ENCODE data around the gene MIP.

Gene MIP

GRCh38 chr12:56477521-56478225 lies 23.2 kb upstream of the MIP start:
- DNase-seq (no peak), ATAC-seq (no peak)
- H3K4me3 Mint-ChIP-seq: no peak overlapping the region
- H3K36me3 Mint-ChIP-seq (ENCODE audit: low read depth): peaks cover 16% of the 10 kb centered on the region
- H3K27ac Mint-ChIP-seq: no peak overlapping the region
- H3K27me3 Mint-ChIP-seq: no peaks in the 10 kb centered on the region
- no peaks in the 10 kb centered on the region for H3K9me3 Mint-ChIP-seq
- H3K4me1 Mint-ChIP-seq: peaks cover 11% of the 10 kb centered on the region

- Mint-ChIP-seq H3K27me3 (no peaks in the 10 kb centered on the region), H3K27ac (no peak overlapping the region), H3K36me3 (ENCODE audit: low read depth) (peaks cover 19% of the 10 kb centered on the region), H3K9me3 (no peaks in the 10 kb centered on the region), H3K4me1 (peaks cover 13% of the 10 kb centered on the region), H3K4me3 (no peak overlapping the region)
- ATAC-seq: no peak
- DNase-seq: no peak
Observed at GRCh38 chr12:56476972-56477432, 22.5 kb upstream of the MIP start.

GRCh38 chr12:56476143-56476542 lies 21.7 kb upstream of the MIP start:
- Mint-ChIP-seq H3K9me3 (no peaks in the 10 kb centered on the region), H3K4me3 (no peak overlapping the region), H3K27ac (no peak overlapping the region), H3K27me3 (no peaks in the 10 kb centered on the region), H3K36me3 (ENCODE audit: low read depth) (peaks cover 23% of the 10 kb centered on the region), H3K4me1 (peaks cover 21% of the 10 kb centered on the region)
- ATAC-seq (no peak), DNase-seq (no peak)

GRCh38 chr12:56474389-56474788 lies 19.9 kb upstream of the MIP start:
- Mint-ChIP-seq H3K36me3 (ENCODE audit: low read depth) (peaks cover 34% of the 10 kb centered on the region), H3K9me3 (no peaks in the 10 kb centered on the region), H3K27ac (no peak overlapping the region), H3K4me3 (no peak overlapping the region), H3K4me1 (peaks cover 27% of the 10 kb centered on the region), H3K27me3 (no peaks in the 10 kb centered on the region)
- no peak for ATAC-seq
- DNase-seq: no peak

GRCh38 chr12:56469007-56469930 lies 14.8 kb upstream of the MIP start:
- ATAC-seq (no peak), DNase-seq (peak; percentile 18)
- H3K4me1 Mint-ChIP-seq: peaks cover 41% of the 10 kb centered on the region
- H3K9me3 Mint-ChIP-seq: no peaks in the 10 kb centered on the region
- peak overlapping the region; percentile 98 for H3K27ac Mint-ChIP-seq
- no peaks in the 10 kb centered on the region for H3K27me3 Mint-ChIP-seq
- H3K4me3 Mint-ChIP-seq: peak overlapping the region; percentile 98
- peaks cover 34% of the 10 kb centered on the region for H3K36me3 Mint-ChIP-seq (ENCODE audit: low read depth)

- peak; percentile 94 for DNase-seq
- H3K36me3 Mint-ChIP-seq (ENCODE audit: low read depth): peaks cover 29% of the 10 kb centered on the region
- H3K4me3 Mint-ChIP-seq: peak within 1 kb of the TSS; percentile 98
- H3K27ac Mint-ChIP-seq: peak within 1 kb of the TSS; percentile 98
- peaks cover 44% of the 10 kb centered on the region for H3K4me1 Mint-ChIP-seq
- no peaks in the 10 kb centered on the region for H3K9me3 Mint-ChIP-seq
- H3K27me3 Mint-ChIP-seq: no peaks in the 10 kb centered on the region
- peak; percentile 95 for ATAC-seq
Observed at GRCh38 chr12:56468216-56469006, 14.0 kb upstream of the MIP start, which contains the start of gene SPRYD4. SPRYD4 (plus strand) TSS chr12:56468578; CDS start chr12:56468592, 14 bp downstream.

GRCh38 chr12:56462565-56462964 lies 8.1 kb upstream of the MIP start:
- Mint-ChIP-seq H3K9me3 (no peaks in the 10 kb centered on the region), H3K27me3 (no peaks in the 10 kb centered on the region), H3K4me3 (no peak overlapping the region), H3K4me1 (peaks cover 10% of the 10 kb centered on the region), H3K27ac (no peak overlapping the region), H3K36me3 (ENCODE audit: low read depth) (no peaks in the 10 kb centered on the region)
- DNase-seq (no peak), ATAC-seq (no peak)

- DNase-seq (no peak), ATAC-seq (no peak)
- H3K36me3 Mint-ChIP-seq (ENCODE audit: low read depth): no peaks in the 10 kb centered on the region
- no peak overlapping the region for H3K4me3 Mint-ChIP-seq
- H3K9me3 Mint-ChIP-seq: no peaks in the 10 kb centered on the region
- H3K4me1 Mint-ChIP-seq: peaks cover 5% of the 10 kb centered on the region
- H3K27ac Mint-ChIP-seq: no peak overlapping the region
- H3K27me3 Mint-ChIP-seq: no peaks in the 10 kb centered on the region
Observed at GRCh38 chr12:56461235-56462159, 7.0 kb upstream of the MIP start.

GRCh38 chr12:56457817-56458216 lies 3.4 kb upstream of the MIP start:
- Mint-ChIP-seq H3K27ac (no peak overlapping the region), H3K4me3 (no peak overlapping the region), H3K27me3 (no peaks in the 10 kb centered on the region), H3K36me3 (ENCODE audit: low read depth) (no peaks in the 10 kb centered on the region), H3K9me3 (no peaks in the 10 kb centered on the region), H3K4me1 (no peaks in the 10 kb centered on the region)
- no peak for DNase-seq
- no peak for ATAC-seq

- Mint-ChIP-seq H3K27ac (no peak overlapping the region), H3K4me3 (no peak overlapping the region)
- no peak for ATAC-seq
Observed at GRCh38 chr12:56451147-56451546, 3.3 kb downstream of the MIP start.

GRCh38 chr12:56450241-56450640 lies 4.2 kb downstream of the MIP start:
- no peak for DNase-seq
- Mint-ChIP-seq H3K27ac (peak overlapping the region; percentile 96), H3K36me3 (ENCODE audit: low read depth) (peaks cover 8% of the 10 kb centered on the region), H3K27me3 (no peaks in the 10 kb centered on the region), H3K9me3 (no peaks in the 10 kb centered on the region), H3K4me1 (peaks cover 19% of the 10 kb centered on the region), H3K4me3 (peak overlapping the region; percentile 90)
- ATAC-seq: no peak

More at GRCh38 chr12:56451147-56451546, 3.3 kb downstream of the MIP start:
- DNase-seq: no peak
- Mint-ChIP-seq H3K27me3 (no peaks in the 10 kb centered on the region), H3K36me3 (ENCODE audit: low read depth) (peaks cover 6% of the 10 kb centered on the region), H3K4me1 (peaks cover 19% of the 10 kb centered on the region), H3K9me3 (no peaks in the 10 kb centered on the region)

- DNase-seq (no peak), ATAC-seq (no peak)
- Mint-ChIP-seq H3K4me1 (peaks cover 21% of the 10 kb centered on the region), H3K27me3 (no peaks in the 10 kb centered on the region), H3K27ac (peak overlapping the region; percentile 96), H3K9me3 (peaks cover 3% of the 10 kb centered on the region), H3K4me3 (peak overlapping the region; percentile 90), H3K36me3 (ENCODE audit: low read depth) (peaks cover 12% of the 10 kb centered on the region)
Observed at GRCh38 chr12:56449622-56449984, 4.9 kb downstream of the MIP start.

- H3K9me3 Mint-ChIP-seq: peaks cover 6% of the 10 kb centered on the region
- DNase-seq: peak; percentile 90
- H3K36me3 Mint-ChIP-seq (ENCODE audit: low read depth): peaks cover 16% of the 10 kb centered on the region
- peak within 1 kb of the TSS; percentile 96 for H3K27ac Mint-ChIP-seq
- peak within 1 kb of the TSS; percentile 90 for H3K4me3 Mint-ChIP-seq
- H3K27me3 Mint-ChIP-seq: no peaks in the 10 kb centered on the region
- peaks cover 21% of the 10 kb centered on the region for H3K4me1 Mint-ChIP-seq
- peak; percentile 97 for ATAC-seq
Observed at GRCh38 chr12:56448860-56449621, 5.4 kb downstream of the MIP start, which contains the start of gene TIMELESS. TIMELESS (minus strand) TSS chr12:56449426; CDS start chr12:56434170, 15,256 bp downstream.
